ENCODE data around the gene SLC12A5.
"Not testable (repeated sequence)": the region's sequence is repeated elsewhere in the genome, so short reads cannot be mapped to it uniquely, and the experiment has no call there.

The SLC12A5 gene

GRCh38 chr20:46028772-46029371, at the start of gene SLC12A5:
SLC12A5 (plus strand) TSS chr20:46029215; CDS start chr20:46029345, 130 bp downstream.
- no peak within 1 kb of the TSS for H3K27ac ChIP-seq
- no peak for TF ChIP-seq CTCF (conservative IDR thresholded peaks at IDR 0.05)

GRCh38 chr20:45981261-45981660, 47.8 kb upstream of the SLC12A5 start:
- TF ChIP-seq CTCF (conservative IDR thresholded peaks at IDR 0.05), result no peak

GRCh38 chr20:45983279-45983743, 45.7 kb upstream of the SLC12A5 start:
- no peak for TF ChIP-seq CTCF (conservative IDR thresholded peaks at IDR 0.05)
- H3K27ac ChIP-seq, result no peak overlapping the region

More at GRCh38 chr20:45981261-45981660, 47.8 kb upstream of the SLC12A5 start:
- H3K27ac ChIP-seq, result no peak overlapping the region

DNA sequence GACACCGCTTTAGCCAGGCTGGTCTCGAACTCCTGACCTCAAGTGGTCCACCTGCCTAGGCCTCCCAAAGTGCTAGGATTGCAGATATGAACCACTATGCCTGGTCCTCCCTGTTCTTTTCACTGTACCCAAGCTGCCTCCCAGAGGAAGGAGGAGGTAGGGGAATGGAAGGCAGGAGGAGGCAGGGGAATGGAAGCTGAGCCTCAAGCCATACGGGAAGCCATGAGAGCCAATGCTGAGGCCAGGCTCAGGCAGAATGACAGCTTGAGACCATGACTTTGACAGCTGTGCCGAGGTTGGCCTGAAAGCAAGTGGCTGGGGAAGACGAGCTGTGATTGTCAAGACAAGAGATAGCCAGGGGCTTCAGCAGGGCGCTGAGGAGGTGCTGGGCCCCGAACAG, 43.4 kb upstream of the SLC12A5 start:
- no peak overlapping the region for H3K27ac ChIP-seq
- no peak for TF ChIP-seq CTCF (conservative IDR thresholded peaks at IDR 0.05)

DNA sequence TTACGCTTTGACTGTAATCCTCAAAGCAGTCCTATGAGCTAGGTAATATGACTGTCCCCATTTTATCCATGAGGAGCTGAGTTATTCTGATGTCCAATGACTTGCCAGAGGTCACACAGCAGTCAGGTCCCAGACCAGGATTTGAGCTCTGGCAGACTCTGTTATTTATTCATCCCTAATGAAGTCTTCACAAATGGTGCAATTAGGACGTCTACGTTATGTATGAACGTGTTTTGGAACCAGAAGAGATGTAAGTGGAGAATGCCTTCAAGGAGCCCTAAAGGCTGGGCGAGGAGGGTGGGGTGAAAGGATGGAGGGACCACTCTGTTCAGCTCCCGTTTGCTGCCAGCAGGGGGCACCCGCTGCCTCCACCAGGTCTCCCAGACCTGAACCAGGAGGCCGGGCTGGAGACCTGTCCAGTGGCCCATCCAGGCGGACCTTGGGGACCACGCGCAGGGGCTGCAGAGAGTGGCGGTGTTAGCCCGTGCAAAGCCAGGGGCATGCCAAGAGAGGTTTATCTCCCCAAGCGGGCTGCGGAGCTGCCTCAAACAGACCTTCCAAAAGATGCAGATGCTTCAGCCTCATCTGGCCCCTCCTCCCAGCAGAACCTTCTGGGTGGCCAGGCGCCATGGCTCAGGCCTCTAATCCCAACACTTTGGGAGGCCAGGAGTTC, 41.8 kb upstream of the SLC12A5 start:
- TF ChIP-seq CTCF (conservative IDR thresholded peaks at IDR 0.05), result peak; percentile 90
- H3K27ac ChIP-seq, result no peak overlapping the region

DNA sequence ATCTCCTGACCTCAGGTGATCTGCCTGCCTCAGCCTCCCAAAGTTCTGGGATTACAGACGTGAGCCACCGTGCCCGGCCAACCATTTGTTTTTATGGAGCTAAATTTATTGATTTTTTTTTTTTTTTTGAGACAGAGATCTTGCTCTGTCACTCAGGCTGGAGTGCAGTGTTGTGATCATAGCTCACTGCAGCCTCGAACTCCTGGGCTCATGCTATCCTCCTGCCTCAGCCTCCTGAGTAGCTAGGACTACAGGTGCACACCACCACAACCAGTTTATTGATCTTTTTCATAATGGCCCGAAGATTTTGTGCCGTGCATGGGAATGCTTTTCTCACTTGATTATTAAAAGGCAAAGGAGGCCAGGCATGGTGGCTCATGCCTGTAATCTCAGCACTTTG, 40.2 kb upstream of the SLC12A5 start:
- H3K27ac ChIP-seq, result not testable (repeated sequence)

DNA sequence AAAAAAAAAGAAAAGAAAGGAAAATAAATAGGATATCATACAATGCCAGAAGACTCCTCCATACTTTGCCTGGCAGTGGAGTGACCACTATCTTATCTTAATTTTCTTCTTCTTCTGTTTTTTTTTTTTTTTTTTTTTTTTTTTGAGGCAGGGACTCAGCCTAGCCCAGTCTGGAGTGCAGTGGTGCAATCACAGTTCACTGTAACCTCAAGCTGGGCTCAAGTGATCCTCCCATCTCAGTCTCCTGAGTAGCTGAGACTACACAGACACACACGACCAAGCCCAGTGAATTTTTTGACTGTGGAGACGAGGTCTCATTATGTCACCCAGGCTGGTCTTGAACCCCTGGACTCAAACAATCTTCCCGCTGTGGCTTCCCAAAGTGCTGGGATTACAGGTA, 37.4 kb upstream of the SLC12A5 start:
- no peak for TF ChIP-seq CTCF (conservative IDR thresholded peaks at IDR 0.05)

More for the DNA sequence above, 37.4 kb upstream of the SLC12A5 start:
- no peak overlapping the region for H3K27ac ChIP-seq
